ENCODE measurements around the gene AVPI1. TPM values are rescaled to one million over a fixed set of nuclear protein-coding genes. Genes with fewer than 3 reads are reported as not detected.

Gene AVPI1
- total and polyA plus RNA-seq, 2 of the 13 experiments (the other 11 are each of a cell fraction or from before 2014, with no cell fraction given), result 39.8 to 61.2 TPM

- TF ChIP-seq, protein P1, sequence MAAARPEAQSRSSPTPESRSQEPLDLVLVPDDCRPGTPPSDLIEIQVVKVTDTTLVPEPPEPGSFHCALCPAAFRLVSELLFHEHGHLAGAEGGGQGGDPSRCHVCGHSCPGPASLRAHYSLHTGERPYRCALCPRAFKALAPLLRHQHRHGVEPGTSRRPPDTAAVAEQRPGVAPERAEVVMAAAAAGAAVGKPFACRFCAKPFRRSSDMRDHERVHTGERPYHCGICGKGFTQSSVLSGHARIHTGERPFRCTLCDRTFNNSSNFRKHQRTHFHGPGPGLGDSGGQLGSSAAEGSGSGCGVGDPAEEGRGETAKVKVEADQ (CRISPR knock-in tag; IDR thresholded peaks at IDR 0.05; ENCODE audit: borderline replicate concordance), result peak; percentile 68
- no peak for TF ChIP-seq GTF2F1 (IDR thresholded peaks at IDR 0.05; ENCODE audit: low read length)
- no peak for TF ChIP-seq SIN3B (IDR thresholded peaks at IDR 0.05; ENCODE audit: low read length)
- TF ChIP-seq ZNF34 (CRISPR knock-in tag; IDR thresholded peaks at IDR 0.05; ENCODE audit: borderline replicate concordance), result no peak
- TF ChIP-seq, protein P2, sequence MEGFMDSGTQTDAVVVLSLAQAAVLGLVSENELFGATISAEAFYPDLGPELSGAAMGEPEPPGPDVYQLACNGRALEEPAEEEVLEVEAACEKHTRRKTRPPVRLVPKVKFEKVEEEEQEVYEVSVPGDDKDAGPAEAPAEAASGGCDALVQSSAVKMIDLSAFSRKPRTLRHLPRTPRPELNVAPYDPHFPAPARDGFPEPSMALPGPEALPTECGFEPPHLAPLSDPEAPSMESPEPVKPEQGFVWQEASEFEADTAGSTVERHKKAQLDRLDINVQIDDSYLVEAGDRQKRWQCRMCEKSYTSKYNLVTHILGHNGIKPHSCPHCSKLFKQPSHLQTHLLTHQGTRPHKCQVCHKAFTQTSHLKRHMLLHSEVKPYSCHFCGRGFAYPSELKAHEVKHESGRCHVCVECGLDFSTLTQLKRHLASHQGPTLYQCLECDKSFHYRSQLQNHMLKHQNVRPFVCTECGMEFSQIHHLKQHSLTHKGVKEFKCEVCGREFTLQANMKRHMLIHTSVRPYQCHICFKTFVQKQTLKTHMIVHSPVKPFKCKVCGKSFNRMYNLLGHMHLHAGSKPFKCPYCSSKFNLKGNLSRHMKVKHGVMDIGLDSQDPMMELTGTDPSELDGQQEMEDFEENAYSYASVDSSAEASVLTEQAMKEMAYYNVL (CRISPR knock-in tag; IDR thresholded peaks at IDR 0.05; ENCODE audit: borderline replicate concordance), result no peak
- no peak for TF ChIP-seq BCLAF1 (IDR thresholded peaks at IDR 0.05)
- no peak for TF ChIP-seq ZNF362 (CRISPR knock-in tag; IDR thresholded peaks at IDR 0.05; ENCODE audit: borderline replicate concordance)
- no peak for TF ChIP-seq XBP1 (CRISPR knock-in tag; IDR thresholded peaks at IDR 0.05)
- no peak for TF ChIP-seq ZNF549 (CRISPR knock-in tag; IDR thresholded peaks at IDR 0.05)
- TF ChIP-seq ZBTB40 (IDR thresholded peaks at IDR 0.05), result no peak
- TF ChIP-seq ZBTB40 (CRISPR knock-in tag; IDR thresholded peaks at IDR 0.05), result no peak
- TF ChIP-seq GATA4 (IDR thresholded peaks at IDR 0.05; ENCODE audit: borderline replicate concordance, low read depth), result 0 out of 2 replicates have a peak, but pooled peaks have one; percentile 21
Observed at GRCh38 chr10:97632949-97633884, 53.8 kb downstream of the AVPI1 start, which contains the start of gene MORN4 (continued).

All from HepG2 (cell line).